HepG2 (cell line): ENCODE measurements around the gene NRBP1. TPM values are rescaled to one million over a fixed set of nuclear protein-coding genes. Genes with fewer than 3 reads are reported as not detected.

ENCODE experiments used
- ETS1 ChIP-seq: sonication (generic); formaldehyde crosslinking; IDR thresholded peaks from 2 replicates; pipeline ENCODE4 v1.4.0; 2020; ENCODE audit warnings: missing genetic modification reagents
- GATAD1 ChIP-seq: IDR thresholded peaks from 2 replicates; pipeline ENCODE4 v1.6.1; 2016; ENCODE audit warnings: missing genetic modification reagents, missing compliant biosample characterization
- KLF12 ChIP-seq: sonication (generic); formaldehyde crosslinking; IDR thresholded peaks from 2 replicates; pipeline ENCODE4 v1.4.0; 2020; ENCODE audit warnings: missing genetic modification reagents, borderline replicate concordance
- MIXL1 ChIP-seq: IDR thresholded peaks from 2 replicates; pipeline ENCODE4 v1.6.1; 2016
- NFIB ChIP-seq: sonication (generic); formaldehyde crosslinking; IDR thresholded peaks from 2 replicates; pipeline ENCODE4 v1.9.0; 2021; ENCODE audit warnings: missing genetic modification reagents, mild to moderate bottlenecking, borderline replicate concordance
- RORA ChIP-seq: sonication (generic); formaldehyde crosslinking; IDR thresholded peaks from 2 replicates; pipeline ENCODE4 v1.5.0; 2020; ENCODE audit warnings: mild to moderate bottlenecking, missing genetic modification reagents, moderate library complexity
- STAT5B ChIP-seq: sonication (generic); formaldehyde crosslinking; IDR thresholded peaks from 2 replicates; pipeline ENCODE4 v1.4.0; 2020; ENCODE audit warnings: missing genetic modification reagents
- TBL1XR1 ChIP-seq: fragments of 150-350 bp; IDR thresholded peaks from 2 replicates; pipeline ENCODE4 v1.6.1; 2014; ENCODE audit warnings: borderline replicate concordance, low read length; ENCODE audit not compliant: partially characterized antibody
- UBTF ChIP-seq: sonication (generic); formaldehyde crosslinking; IDR thresholded peaks from 2 replicates; pipeline ENCODE4 v1.4.0; 2020; ENCODE audit warnings: mild to moderate bottlenecking, missing genetic modification reagents
- ZC3H4 ChIP-seq: sonication (generic); formaldehyde crosslinking; IDR thresholded peaks from 2 replicates; pipeline ENCODE4 v1.4.0; 2020; ENCODE audit warnings: missing genetic modification reagents, borderline replicate concordance
- ZNF138 ChIP-seq: sonication (generic); formaldehyde crosslinking; IDR thresholded peaks from 2 replicates; pipeline ENCODE4 v1.5.0; 2020; ENCODE audit warnings: mild to moderate bottlenecking, low read depth, missing genetic modification reagents
- ZNF142 ChIP-seq: sonication (generic); formaldehyde crosslinking; IDR thresholded peaks from 2 replicates; pipeline ENCODE4 v1.4.0; 2020; ENCODE audit warnings: missing genetic modification reagents
- ZNF563 ChIP-seq: sonication (generic); formaldehyde crosslinking; IDR thresholded peaks from 2 replicates; pipeline ENCODE4 v1.8.0; 2022; ENCODE audit warnings: mild to moderate bottlenecking, moderate library complexity, missing genetic modification reagents
- ZNF574 ChIP-seq: sonication (generic); formaldehyde crosslinking; IDR thresholded peaks from 2 replicates; pipeline ENCODE4 v1.4.0; 2020; ENCODE audit warnings: missing genetic modification reagents
- ZNF766 ChIP-seq: sonication (generic); formaldehyde crosslinking; IDR thresholded peaks from 2 replicates; pipeline ENCODE4 v1.5.0; 2020; ENCODE audit warnings: missing genetic modification reagents, borderline replicate concordance
- polyA plus RNA-seq, 8 experiments: library from polyadenylated mRNA; depleted of rRNA in 3 of 8; stranded (reverse) in 7 of 8; unstranded in 1 of 8; fragments of >200 nt; fragmentation: Illumina TruSeq in 4 of 8; extraction: Trizol in 4 of 8; gene quantifications; 2 replicates each; pipeline versions ENCODE4 v1.2.1 to v1.2.3, GENCODE V29; 2011 to 2016; ENCODE audit warnings: low read depth in 4 of 8, missing spikeins in 1 of 8, mixed read lengths in 1 of 8; ENCODE audit not compliant: insufficient read depth in 1 of 8
- total RNA-seq, 5 experiments: library from RNA; depleted of rRNA; stranded (reverse); fragments of >200 nt; fragmentation: Illumina TruSeq; extraction: Trizol; gene quantifications; 2 replicates each; pipeline ENCODE4 v1.2.3, GENCODE V29; 2016; ENCODE audit warnings: low read depth in 1 of 5

NRBP1 gene
- total and polyA plus RNA-seq, 2 of the 13 experiments (the other 11 are each of a cell fraction or from before 2014, with no cell fraction given) = 165 to 240 TPM

GRCh38 chr2:27489498-27490397 is 61.3 kb downstream of the NRBP1 start, which contains the start of gene IFT172 (continued):
- peak; percentile 76 for TF ChIP-seq ZNF574
- TF ChIP-seq GATAD1 (CRISPR knock-in tag) = peak; percentile 96
- TF ChIP-seq ETS1 (CRISPR knock-in tag) = no peak
- no peak for TF ChIP-seq NFIB (CRISPR knock-in tag)
- TF ChIP-seq STAT5B = 0 out of 2 replicates have a peak, but pooled peaks have one; percentile 63
- no peak for TF ChIP-seq ZNF142 (CRISPR knock-in tag)
- TF ChIP-seq KLF12 (CRISPR knock-in tag) = no peak
- TF ChIP-seq ZNF766 = no peak
- TF ChIP-seq ZNF138 (CRISPR knock-in tag) = 0 out of 2 replicates have a peak, but pooled peaks have one; percentile 60
- TF ChIP-seq RORA (CRISPR knock-in tag) = no peak
- peak; percentile 60; the same call in 1 of the 2 replicates for TF ChIP-seq MIXL1 (CRISPR knock-in tag)
- TF ChIP-seq UBTF (CRISPR knock-in tag) = 0 out of 2 replicates have a peak, but pooled peaks have one; percentile 40
- no peak for TF ChIP-seq ZNF563 (CRISPR knock-in tag)
- no peak for TF ChIP-seq ZC3H4 (CRISPR knock-in tag)
- TF ChIP-seq TBL1XR1 = no peak
